ENCODE data around the gene NUP214.
"Not testable (repeated sequence)": the region's sequence is repeated elsewhere in the genome, so short reads cannot be mapped to it uniquely, and the experiment has no call there.

The NUP214 gene

DNA sequence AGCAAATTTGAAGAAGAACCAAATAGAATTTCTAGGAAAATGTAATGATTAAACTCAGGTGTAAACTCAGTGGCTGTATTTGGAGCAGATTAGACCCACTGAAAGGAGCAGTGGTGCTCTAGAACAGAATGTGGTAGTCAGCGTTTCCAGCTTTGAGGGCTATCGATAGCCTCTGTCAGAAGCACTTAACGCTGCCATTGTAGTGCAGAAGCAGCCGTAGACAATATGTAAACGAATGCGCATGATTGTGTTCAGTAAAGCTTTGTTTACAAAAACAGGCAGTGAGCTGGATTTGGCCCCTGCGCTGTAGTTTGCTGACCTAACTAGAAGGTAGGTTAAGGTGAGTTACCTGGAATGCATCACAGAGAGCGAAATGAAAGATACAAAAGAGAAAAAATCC, 78.9 kb downstream of the NUP214 start:
- TF ChIP-seq, protein P1, sequence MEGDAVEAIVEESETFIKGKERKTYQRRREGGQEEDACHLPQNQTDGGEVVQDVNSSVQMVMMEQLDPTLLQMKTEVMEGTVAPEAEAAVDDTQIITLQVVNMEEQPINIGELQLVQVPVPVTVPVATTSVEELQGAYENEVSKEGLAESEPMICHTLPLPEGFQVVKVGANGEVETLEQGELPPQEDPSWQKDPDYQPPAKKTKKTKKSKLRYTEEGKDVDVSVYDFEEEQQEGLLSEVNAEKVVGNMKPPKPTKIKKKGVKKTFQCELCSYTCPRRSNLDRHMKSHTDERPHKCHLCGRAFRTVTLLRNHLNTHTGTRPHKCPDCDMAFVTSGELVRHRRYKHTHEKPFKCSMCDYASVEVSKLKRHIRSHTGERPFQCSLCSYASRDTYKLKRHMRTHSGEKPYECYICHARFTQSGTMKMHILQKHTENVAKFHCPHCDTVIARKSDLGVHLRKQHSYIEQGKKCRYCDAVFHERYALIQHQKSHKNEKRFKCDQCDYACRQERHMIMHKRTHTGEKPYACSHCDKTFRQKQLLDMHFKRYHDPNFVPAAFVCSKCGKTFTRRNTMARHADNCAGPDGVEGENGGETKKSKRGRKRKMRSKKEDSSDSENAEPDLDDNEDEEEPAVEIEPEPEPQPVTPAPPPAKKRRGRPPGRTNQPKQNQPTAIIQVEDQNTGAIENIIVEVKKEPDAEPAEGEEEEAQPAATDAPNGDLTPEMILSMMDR (IDR thresholded peaks at IDR 0.05; ENCODE audit: control extremely low read depth, extremely low read depth, low read depth, missing control alignments) = no peak
- ChIA-PET POLR2A (no interaction called here), CTCF (interaction anchor here (0.8 kb wide), 1 partner anchor 25 kb away, joined by 4 read pairs; no protein-coding TSS in a partner anchor)
- DNase-seq (ENCODE audit: extremely low spot score) = no peak

- DNase-seq (ENCODE audit: extremely low spot score) = no peak
- TF ChIP-seq, protein P1 (IDR thresholded peaks at IDR 0.05; ENCODE audit: control extremely low read depth, extremely low read depth, low read depth, missing control alignments) = no peak
- ChIA-PET CTCF (interaction anchor here (1.1 to 2.5 kb wide), 4 partner anchors 11 to 130 kb away, joined by 3 to 7 read pairs (median 6); no protein-coding TSS in a partner anchor), POLR2A (no interaction called here)
Observed at GRCh38 chr9:131206495-131206894, 81.1 kb downstream of the NUP214 start.

DNA sequence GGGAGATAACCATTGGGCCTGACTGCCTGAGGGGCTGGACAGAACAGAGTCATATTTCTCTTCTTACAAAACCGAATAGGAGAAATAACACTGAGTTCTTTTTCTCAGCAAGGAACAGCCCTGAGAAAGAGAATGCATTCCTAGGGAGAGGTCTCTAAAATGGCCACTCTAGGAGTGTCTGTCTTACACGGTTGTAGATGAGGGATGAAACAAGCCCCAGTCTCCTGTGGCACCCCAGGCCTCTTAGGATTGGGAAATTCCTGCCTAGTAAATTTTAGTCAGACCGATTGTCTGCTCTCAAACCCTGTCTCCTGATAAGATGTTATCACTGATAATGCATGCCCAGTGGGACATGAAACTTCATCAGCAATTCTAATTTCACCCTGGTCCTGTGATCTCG, 86.5 kb downstream of the NUP214 start:
- POLR2A ChIA-PET; DNase-seq (ENCODE audit: extremely low spot score); CTCF ChIA-PET: not testable (repeated sequence)

DNA sequence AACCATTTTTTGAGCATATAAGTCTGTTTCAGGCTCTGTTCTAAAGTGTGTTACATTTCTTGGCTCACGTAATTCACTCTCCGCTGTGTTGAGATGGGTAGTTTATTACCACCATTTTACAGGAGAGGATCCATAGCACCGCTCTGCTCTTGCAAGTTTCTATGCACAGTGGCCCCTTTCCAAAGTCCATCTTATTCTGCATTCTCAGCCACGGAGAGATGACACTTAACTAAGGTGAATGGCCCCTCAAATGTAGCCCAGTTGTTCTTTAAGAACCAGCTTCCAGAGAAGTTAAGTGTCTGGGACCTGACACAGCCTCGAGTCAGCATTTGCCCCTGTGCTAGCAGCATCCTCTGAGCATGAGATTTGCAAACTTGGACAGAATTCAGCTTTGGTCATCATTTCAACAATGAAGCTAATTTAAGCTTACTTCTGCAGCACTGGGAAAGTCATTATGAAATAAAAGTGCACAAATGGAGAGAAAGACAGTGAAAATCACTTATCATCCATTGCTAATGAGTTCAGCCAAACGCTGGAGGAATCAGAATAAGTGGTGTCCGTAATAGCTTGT, 89.0 kb downstream of the NUP214 start:
- ChIA-PET CTCF (interaction anchor here (0.8 to 3.2 kb wide), 5 partner anchors 15 to 136 kb away, joined by 3 to 14 read pairs (median 4); no protein-coding TSS in a partner anchor), POLR2A (interaction anchor here (0.6 kb wide), 2 partner anchors 91 to 516 kb away, joined by 3 to 7 read pairs; no protein-coding TSS in a partner anchor)
- TF ChIP-seq, protein P1 (IDR thresholded peaks at IDR 0.05; ENCODE audit: control extremely low read depth, extremely low read depth, low read depth, missing control alignments) = no peak
- DNase-seq (ENCODE audit: extremely low spot score) = no peak

- DNase-seq (ENCODE audit: extremely low spot score) = no peak
- ChIA-PET CTCF (interaction anchor here (0.8 to 3.2 kb wide), 4 partner anchors 15 to 121 kb away, joined by 3 to 14 read pairs (median 4); no protein-coding TSS in a partner anchor), POLR2A (interaction anchor here (0.6 kb wide), 1 partner anchor 91 kb away, joined by 7 read pairs; no protein-coding TSS in a partner anchor)
- TF ChIP-seq, protein P1 (IDR thresholded peaks at IDR 0.05; ENCODE audit: control extremely low read depth, extremely low read depth, low read depth, missing control alignments) = no peak
Observed at GRCh38 chr9:131214876-131215275, 89.5 kb downstream of the NUP214 start.

- POLR2A ChIA-PET = no interaction called here
- TF ChIP-seq, protein P1 (IDR thresholded peaks at IDR 0.05; ENCODE audit: control extremely low read depth, extremely low read depth, low read depth, missing control alignments) = no peak
- DNase-seq (ENCODE audit: extremely low spot score) = no peak
- CTCF ChIA-PET = interaction anchor here (1.1 to 1.3 kb wide), 2 partner anchors 10 to 120 kb away, joined by 3 read pairs; no protein-coding TSS in a partner anchor
Observed at GRCh38 chr9:131216806-131217205, 91.4 kb downstream of the NUP214 start.

GRCh38 chr9:131217331-131218031, 92.1 kb downstream of the NUP214 start:
- CTCF ChIA-PET = interaction anchor here (1.1 to 1.4 kb wide), 3 partner anchors 10 to 119 kb away, joined by 3 to 5 read pairs (median 3); no protein-coding TSS in a partner anchor
- POLR2A ChIA-PET = no interaction called here
- TF ChIP-seq, protein P1 (IDR thresholded peaks at IDR 0.05; ENCODE audit: control extremely low read depth, extremely low read depth, low read depth, missing control alignments) = no peak
- no peak for DNase-seq (ENCODE audit: extremely low spot score)

Measured in GM10248 (cell line).